Coronary artery (tissue), 2 donors: ENCODE measurements around the gene ZFYVE27.

Experiments
- DNase-seq: peaks from one replicate; pipeline ENCODE4 v3.0.0-alpha.2; 2017; ENCODE audit warnings: low spot score
- H3K27ac ChIP-seq, 2 donors: fragments of 200-600 bp; sonication (generic); one replicate each; pipeline ENCODE4 v1.5.1; 2016 to 2019
- H3K4me3 ChIP-seq: fragments of 200-600 bp; sonication (generic); 2 replicates; pipeline ENCODE4 v1.5.1; 2016; ENCODE audit warnings: mild to moderate bottlenecking, moderate library complexity
- TF ChIP-seq, protein P1 (sequence below): fragments of 200-600 bp; sonication (generic); IDR thresholded peaks from one replicate; pipeline ENCODE4 v1.5.1; 2019; ENCODE audit warnings: antibody characterized with exemption

Gene ZFYVE27

DNA sequence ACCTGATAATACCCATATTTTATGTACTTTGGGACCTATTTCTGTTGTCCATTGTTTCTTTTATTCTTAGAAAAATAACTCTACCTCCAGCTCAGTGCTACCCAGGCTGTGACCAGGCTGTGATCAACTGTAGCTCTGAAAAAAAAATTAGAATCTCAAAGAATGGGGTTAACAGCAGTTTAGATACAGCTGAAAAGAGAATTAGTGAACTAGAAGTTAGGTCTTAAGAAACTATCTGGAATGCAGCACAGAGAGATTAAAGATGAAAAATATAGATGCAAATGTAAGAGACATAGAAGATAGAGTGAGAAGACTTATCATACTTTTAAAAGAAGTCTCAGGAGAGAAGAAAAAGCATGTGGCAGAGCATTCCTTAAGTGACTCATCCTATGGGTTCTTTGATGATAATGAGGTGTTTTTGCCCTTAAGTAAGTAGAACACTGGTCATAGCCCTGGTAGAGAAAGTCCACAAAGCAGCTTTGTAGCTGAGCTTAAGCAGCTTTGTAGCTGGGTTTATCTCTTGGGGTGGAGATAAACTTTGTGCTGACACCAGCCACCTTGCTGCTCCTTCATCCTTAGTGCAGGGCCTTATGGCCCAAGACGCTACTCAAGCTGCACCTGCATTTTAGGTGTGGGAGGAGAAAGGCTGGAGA, 62.2 kb downstream of the ZFYVE27 start:
- no peak overlapping the region for H3K4me3 ChIP-seq
- no peak overlapping the region for H3K27ac ChIP-seq

DNA sequence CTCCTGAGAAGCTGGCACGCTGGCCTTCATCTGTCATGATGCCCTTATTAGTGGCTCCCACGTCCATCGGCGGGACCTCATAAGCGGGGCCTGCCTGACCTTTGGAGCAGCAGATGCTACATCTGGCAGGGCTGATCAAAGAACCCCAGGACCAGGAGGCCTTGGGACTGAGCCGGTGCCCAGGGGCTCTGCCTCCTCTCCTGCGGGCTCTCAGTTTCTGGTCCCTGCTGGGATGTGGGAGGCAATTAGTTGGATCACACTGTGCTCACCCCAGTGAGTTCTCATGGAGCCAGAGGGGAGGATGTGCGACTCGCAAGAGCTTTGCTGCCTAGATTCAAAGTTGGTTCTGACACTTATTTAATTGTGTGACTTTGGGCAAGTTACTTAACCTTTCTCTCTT, 63.5 kb downstream of the ZFYVE27 start:
- DNase-seq = no peak
- Histone ChIP-seq H3K4me3 (no peak overlapping the region), H3K27ac (no peak overlapping the region)
- TF ChIP-seq, protein P1, sequence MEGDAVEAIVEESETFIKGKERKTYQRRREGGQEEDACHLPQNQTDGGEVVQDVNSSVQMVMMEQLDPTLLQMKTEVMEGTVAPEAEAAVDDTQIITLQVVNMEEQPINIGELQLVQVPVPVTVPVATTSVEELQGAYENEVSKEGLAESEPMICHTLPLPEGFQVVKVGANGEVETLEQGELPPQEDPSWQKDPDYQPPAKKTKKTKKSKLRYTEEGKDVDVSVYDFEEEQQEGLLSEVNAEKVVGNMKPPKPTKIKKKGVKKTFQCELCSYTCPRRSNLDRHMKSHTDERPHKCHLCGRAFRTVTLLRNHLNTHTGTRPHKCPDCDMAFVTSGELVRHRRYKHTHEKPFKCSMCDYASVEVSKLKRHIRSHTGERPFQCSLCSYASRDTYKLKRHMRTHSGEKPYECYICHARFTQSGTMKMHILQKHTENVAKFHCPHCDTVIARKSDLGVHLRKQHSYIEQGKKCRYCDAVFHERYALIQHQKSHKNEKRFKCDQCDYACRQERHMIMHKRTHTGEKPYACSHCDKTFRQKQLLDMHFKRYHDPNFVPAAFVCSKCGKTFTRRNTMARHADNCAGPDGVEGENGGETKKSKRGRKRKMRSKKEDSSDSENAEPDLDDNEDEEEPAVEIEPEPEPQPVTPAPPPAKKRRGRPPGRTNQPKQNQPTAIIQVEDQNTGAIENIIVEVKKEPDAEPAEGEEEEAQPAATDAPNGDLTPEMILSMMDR = no peak

More for the DNA sequence above, 62.2 kb downstream of the ZFYVE27 start:
- TF ChIP-seq, protein P1 = no peak
- no peak for DNase-seq

DNA sequence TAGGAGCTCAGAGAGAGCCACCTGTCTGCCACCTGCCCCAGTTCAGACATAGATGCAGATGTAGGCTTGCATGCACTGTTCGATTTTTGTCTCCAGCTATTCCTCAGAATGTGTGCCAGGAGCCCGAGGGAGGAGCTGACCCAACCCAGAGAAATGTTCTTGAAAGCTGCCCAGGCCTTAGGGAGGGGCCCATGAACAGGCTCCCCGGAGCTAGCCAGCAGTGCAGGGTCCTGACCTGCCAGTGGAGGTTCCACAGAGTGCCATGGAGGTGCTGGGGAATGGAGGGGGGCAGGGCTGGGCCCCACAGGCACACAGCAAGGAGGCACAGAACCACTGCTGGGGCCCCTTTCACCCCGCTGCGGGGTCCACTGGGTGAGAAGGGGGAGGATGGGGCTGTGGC, 64.5 kb downstream of the ZFYVE27 start:
- no peak overlapping the region for H3K27ac ChIP-seq

DNA sequence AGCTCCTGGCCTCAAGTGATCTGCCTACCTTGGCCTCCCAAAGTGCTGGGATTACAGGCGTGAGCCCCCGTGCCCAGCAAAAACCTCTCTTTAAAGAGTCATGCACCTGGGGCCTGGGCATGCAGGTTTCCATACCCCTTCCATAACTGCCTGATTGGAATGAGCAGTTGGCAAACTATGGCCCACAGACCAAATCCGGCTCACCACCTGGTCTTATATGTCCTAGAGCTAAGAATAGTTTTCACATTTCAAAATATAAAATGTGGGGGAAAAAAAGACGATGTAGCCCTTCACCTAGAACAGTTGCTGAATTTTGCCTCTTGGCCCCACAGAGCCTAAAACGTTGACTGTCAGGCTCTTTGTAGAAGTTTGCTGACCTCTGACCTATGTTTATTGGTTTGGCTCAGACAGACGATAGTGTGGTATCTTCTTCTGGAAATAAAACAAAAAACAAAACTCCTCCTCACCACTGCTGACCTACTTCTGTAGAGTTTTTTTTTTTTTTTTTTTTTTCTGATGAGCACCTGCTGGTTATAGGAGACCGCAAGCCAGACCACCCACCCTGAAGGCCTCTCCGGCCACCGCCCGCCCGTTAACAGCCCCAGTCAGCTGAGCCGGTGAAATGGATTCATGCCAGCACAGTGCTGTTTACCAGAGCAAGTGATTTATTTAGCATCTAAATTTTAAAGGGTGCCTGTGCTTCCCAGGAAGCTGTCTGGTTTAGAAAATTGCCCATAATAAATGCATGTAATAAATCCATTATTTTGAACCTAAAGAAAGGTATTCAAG, 68.4 kb downstream of the ZFYVE27 start:
- no peak for DNase-seq
- Histone ChIP-seq H3K4me3 (no peak overlapping the region), H3K27ac (no peak overlapping the region)
- TF ChIP-seq, protein P1 = no peak

More for the DNA sequence above, 64.5 kb downstream of the ZFYVE27 start:
- TF ChIP-seq, protein P1 = no peak
- no peak for DNase-seq
- no peak overlapping the region for H3K4me3 ChIP-seq

DNA sequence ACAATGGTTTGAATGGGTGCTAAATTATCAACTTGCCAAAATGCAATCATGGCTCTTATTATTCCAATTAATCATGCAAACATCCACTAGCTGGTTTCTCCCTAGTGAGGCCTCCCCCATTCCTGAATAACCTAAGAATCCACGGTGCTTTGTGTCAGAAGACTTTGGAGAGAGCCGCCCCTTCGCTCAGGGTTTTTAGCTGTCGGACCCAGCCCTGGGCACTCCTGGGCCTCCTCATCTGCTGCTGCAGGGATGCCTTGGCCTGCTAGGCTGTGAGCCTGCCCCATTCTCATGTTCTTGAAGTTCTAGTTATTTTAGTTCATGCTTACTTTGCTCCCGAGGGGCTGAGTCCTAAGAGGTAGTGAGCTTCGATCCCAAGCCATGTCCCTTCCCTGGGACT, 69.0 kb downstream of the ZFYVE27 start:
- H3K4me3 ChIP-seq = no peak overlapping the region
- TF ChIP-seq, protein P1 = no peak
- H3K27ac ChIP-seq = no peak overlapping the region
- DNase-seq = no peak

DNA sequence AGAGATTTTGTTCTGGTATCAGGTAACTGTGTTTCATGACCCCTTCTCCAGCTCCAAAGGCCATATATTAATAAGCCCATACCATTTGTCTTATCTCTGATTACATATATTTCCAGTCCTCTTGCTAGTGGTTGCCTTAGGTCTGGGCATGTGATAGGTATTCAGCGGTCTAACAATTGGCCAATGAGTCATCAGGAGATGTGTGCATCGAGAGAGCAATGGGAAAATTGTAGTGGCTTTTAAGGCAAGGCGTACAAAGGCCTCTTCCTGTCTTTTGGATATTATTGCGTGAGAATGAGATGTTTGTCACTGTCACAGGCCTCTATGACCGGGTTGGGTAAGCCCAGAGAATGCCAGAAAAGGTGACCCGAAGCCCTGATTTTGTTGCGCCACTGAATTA, 73.5 kb downstream of the ZFYVE27 start:
- Histone ChIP-seq H3K27ac (no peak overlapping the region), H3K4me3 (no peak overlapping the region)
- DNase-seq = no peak
- TF ChIP-seq, protein P1 = no peak
